Skin epidermis (tissue), 12 donors: Measurements from ENCODE around the gene CDK12.
A peak's percentile ranks its signal among the peaks of the same experiment; 100 is the strongest.
"Not testable (repeated sequence)": the region's sequence is repeated elsewhere in the genome, so short reads cannot be mapped to it uniquely, and the experiment has no call there.

Experiments
- H3K27ac ChIP-seq, 21 experiments: fragments of 200-600 bp; sonication (generic) in 11 of 21; one replicate each; pipeline ENCODE4 v1.5.0; 2020; ENCODE audit warnings: mild to moderate bottlenecking in 3 of 21, inconsistent platforms in 2 of 21, moderate library complexity in 2 of 21
- H3K4me3 ChIP-seq, 7 experiments: fragments of 200-600 bp; sonication (generic) in 2 of 7; one replicate each; pipeline ENCODE4 v1.5.0; 2020; ENCODE audit warnings: inconsistent platforms in 2 of 7, mild to moderate bottlenecking in 2 of 7, moderate library complexity in 1 of 7

The CDK12 gene

DNA sequence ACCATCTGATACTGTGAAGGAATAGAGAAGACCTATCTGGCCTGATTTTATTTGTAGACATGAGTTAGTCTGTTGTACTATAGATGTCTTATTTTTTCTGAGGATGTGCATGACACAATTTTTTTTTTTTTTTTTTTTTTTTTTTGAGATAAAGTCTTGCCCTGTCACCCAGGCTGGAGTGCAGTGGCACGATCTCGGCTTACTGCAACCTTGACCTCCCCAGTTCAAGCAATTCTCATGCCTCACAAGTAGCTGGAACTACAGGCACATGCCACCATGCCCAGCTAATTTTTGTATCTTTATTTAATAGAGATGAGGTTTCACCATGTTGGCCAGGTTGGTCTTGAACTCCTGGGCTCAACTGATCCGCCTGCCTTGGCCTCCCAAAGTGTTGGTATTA is 26.2 kb downstream of the CDK12 start:
- H3K4me3 ChIP-seq, H3K27ac ChIP-seq: not testable (repeated sequence)

DNA sequence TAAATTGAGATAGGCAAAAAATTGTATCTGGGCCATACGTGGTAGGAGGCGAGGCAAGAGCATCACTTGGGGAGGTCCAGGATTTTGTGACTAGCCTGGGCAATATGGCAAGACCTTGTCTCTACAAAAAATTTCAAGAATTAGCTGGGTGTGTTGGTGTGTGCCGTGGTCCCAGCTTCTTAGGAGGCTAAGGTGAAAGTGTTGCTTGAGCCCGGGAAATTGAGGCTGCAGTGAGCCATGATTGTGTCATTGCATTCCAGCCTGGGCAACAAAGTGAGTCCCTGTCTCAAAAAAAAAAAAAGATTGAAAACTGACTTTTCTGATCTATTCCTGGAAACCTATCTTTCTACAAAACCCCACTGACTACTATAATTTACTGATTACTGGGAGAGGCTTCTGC is 26.7 kb downstream of the CDK12 start:
- Histone ChIP-seq H3K27ac (no peak overlapping the region), H3K4me3 (no peak overlapping the region)

DNA sequence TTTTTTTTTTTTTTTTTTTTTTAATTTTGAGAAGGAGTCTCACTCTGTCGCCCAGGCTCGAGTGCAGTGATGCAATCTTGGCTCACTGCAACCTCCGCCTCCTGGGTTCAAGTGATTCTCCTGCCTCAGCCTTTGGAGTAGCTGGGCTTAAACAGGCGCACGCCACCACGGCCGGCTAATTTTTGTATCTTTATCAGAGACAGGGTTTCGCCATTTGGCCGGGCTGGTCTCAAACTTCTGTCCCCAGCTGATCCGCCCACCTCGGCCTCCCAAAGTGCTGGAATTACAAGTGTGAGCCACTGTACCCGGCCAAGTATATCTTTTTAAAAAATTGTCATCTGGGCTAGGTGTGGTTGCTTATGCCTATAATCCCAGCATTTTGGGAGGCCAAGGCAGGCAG is 35.6 kb downstream of the CDK12 start:
- H3K4me3 ChIP-seq, H3K27ac ChIP-seq: not testable (repeated sequence)

DNA sequence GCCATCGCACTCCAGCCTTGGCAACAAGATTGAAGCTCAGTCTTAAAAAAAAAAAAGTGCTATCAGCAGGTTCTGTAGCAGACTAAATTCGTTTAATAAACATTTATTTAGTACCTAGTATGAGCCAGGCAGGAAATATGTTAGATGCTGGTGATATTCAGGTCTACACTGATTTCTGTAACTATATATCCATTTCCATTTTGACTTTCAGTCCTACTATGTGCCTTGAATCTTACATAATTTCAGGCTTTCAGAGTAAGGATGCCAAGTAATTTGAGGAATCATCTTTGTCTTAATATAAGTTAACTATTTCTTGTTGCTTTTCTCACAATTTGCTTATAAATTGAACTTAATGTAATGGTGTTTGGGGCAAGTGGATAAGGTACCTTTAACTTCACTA is 46.2 kb downstream of the CDK12 start:
- no peak overlapping the region for H3K27ac ChIP-seq
- H3K4me3 ChIP-seq = no peak overlapping the region

DNA sequence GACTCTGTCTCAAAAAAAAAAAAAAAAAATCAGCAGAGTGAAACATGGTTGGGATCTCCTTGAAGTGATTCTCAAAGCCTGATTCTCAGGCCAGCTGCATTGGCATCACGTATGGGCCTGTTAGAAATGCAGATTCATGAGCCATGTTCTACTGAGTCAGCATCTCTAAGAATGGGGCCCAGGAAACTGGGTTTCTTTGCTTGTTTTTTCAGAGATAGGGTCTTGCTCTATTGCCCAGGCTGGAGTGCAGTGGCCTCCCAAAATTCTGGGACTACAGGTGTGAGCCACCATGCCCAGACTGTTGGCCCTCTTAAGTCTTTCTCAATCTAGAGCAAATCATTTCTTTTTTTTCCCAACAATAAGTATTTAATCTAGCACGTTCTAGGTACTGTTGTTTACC is 47.7 kb downstream of the CDK12 start:
- Histone ChIP-seq H3K4me3 (no peak overlapping the region), H3K27ac (no peak overlapping the region)

DNA sequence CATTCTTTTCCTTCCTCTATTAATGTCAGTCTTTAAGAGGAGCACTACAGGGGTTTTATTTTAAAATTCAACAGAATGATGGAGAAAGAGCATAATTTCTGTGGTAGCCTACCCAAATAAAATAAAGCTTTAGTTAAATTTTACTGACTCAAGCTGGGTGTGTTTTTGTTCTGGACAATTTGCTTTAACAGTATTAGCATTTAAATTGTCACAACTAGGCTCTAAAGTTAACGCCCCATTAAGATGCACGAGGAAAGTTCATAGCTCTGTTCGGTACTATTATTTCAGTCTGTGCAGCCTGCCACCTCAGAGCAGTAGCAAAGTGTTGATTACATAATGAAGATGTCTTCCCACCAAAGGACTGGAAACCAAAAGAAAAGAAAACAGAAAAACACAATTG is 52.0 kb downstream of the CDK12 start:
- Histone ChIP-seq H3K27ac (no peak overlapping the region), H3K4me3 (no peak overlapping the region)

DNA sequence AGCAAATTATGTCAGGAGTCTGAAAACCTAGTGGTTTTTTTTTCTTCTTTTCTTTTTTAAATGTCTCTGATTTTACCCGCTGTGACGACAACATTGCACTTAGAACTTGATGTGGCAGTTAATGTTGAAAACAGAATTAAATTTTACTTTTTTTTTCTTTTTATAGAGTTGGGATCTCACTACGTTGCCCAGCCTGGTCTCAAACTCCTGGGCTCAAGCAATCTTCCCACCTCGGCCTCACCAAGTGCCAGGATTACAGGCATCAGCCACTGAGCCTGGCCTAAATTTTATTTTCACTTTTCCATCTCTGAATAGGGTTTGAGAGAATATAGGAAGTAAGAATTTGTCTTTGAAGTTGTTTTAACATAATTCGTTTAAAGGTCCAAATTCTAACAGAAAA is 52.6 kb downstream of the CDK12 start:
- no peak overlapping the region for H3K27ac ChIP-seq
- no peak overlapping the region for H3K4me3 ChIP-seq

DNA sequence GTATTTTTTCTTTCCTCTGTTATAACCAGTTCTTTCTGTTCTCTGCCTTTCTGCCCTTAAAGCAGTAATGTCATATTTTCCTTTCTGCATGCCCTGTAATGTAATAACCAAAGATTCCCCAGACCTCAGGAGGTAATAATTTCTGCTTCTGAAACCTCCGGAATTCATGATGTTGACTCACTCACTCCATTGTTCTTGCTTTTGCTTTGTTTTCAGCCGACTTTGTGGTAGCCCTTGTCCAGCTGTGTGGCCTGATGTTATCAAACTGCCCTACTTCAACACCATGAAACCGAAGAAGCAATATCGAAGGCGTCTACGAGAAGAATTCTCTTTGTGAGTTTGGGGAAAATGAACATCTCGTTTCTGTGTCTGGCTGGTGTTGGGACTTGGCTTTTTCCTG is 55.9 kb downstream of the CDK12 start:
- no peak overlapping the region for H3K4me3 ChIP-seq

DNA sequence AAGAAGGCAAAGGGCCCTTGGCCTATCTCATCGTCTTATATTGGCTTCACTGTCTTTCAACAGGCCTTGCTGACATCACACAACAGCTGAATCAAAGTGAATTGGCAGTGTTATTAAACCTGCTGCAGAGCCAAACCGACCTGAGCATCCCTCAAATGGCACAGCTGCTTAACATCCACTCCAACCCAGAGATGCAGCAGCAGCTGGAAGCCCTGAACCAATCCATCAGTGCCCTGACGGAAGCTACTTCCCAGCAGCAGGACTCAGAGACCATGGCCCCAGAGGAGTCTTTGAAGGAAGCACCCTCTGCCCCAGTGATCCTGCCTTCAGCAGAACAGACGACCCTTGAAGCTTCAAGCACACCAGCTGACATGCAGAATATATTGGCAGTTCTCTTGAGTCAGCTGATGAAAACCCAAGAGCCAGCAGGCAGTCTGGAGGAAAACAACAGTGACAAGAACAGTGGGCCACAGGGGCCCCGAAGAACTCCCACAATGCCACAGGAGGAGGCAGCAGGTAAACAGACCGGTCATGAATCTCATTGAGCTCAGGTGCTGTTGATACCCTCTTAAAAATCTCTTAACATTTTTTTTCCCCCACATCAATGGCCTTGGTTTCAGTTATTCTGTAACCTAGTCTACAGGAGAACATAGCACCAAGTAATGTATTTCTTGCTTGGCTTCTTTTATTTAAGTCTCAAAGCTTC is 64.7 kb downstream of the CDK12 start:
- Histone ChIP-seq H3K4me3 (no peak overlapping the region), H3K27ac (no peak overlapping the region)

More for the DNA sequence above, 55.9 kb downstream of the CDK12 start:
- no peak overlapping the region for H3K27ac ChIP-seq

DNA sequence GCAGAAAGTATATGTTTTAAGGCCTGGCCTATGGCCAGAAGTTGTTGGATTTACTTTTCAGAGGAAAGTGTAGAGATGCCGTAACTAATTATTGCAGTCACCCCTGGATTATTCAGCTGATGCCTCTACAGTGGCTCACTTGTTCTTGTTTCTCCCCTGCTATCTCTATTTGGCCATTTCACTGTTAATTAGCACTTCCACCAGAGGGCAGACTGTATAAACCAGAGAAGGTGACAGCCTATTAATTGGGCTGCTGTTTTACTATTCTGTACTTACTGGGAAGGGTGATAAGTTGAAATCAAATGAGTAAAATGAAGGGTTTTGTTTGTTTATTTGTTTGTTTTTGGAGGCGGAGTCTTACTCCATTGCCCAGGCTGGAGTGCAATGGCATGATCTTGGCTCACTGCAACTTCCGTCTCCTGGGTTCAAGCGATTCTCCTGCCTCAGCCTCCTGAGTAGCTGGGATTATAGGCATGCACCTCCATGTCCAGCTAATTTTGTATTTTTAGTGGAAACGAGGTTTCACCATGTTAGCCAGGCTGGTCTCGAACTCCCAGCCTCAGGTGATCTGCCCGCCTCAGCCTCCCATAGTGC is 66.0 kb downstream of the CDK12 start:
- no peak overlapping the region for H3K27ac ChIP-seq

DNA sequence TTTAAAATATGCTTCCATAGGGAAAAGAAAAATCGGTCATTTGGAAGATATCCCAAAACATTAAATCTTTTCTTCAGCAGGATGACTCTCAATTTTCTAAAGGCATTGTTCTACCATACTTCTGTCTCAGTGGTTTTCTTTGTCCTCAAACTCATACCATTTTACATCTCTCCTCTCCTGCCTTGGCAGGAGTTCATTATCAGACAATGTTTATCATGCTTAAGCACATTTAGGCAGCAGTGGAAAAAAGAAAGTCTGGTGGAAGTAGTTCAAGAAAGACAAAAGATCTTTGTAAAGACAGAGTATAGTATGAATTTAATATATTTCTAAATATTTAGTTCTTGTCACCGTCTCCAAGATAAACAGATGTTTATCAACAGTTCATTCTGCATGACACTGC is 68.2 kb downstream of the CDK12 start:
- H3K27ac ChIP-seq = no peak overlapping the region
- no peak overlapping the region for H3K4me3 ChIP-seq

More for the DNA sequence above, 66.0 kb downstream of the CDK12 start:
- H3K4me3 ChIP-seq = no peak overlapping the region

DNA sequence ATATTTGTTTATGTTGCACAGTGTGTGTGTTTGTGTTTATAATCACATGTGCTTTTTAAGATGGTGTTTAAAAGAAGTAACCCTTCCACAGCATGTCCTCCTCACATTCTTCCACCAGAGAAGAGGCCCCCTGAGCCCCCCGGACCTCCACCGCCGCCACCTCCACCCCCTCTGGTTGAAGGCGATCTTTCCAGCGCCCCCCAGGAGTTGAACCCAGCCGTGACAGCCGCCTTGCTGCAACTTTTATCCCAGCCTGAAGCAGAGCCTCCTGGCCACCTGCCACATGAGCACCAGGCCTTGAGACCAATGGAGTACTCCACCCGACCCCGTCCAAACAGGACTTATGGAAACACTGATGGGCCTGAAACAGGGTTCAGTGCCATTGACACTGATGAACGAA is 69.2 kb downstream of the CDK12 start:
- no peak overlapping the region for H3K27ac ChIP-seq
- H3K4me3 ChIP-seq = no peak overlapping the region

DNA sequence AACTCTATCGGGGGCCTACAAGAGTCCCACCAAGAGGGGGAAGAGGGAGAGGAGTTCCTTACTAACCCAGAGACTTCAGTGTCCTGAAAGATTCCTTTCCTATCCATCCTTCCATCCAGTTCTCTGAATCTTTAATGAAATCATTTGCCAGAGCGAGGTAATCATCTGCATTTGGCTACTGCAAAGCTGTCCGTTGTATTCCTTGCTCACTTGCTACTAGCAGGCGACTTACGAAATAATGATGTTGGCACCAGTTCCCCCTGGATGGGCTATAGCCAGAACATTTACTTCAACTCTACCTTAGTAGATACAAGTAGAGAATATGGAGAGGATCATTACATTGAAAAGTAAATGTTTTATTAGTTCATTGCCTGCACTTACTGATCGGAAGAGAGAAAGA is 70.0 kb downstream of the CDK12 start:
- Histone ChIP-seq H3K4me3 (no peak overlapping the region), H3K27ac (peak overlapping the region in 2 of 21 experiments; percentile 4)

DNA sequence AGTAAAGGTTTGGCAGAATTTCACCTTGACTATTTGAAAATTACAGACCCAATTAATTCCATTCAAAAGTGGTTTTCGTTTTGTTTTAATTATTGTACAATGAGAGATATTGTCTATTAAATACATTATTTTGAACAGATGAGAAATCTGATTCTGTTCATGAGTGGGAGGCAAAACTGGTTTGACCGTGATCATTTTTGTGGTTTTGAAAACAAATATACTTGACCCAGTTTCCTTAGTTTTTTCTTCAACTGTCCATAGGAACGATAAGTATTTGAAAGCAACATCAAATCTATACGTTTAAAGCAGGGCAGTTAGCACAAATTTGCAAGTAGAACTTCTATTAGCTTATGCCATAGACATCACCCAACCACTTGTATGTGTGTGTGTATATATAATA is 72.6 kb downstream of the CDK12 start:
- H3K27ac ChIP-seq = no peak overlapping the region

DNA sequence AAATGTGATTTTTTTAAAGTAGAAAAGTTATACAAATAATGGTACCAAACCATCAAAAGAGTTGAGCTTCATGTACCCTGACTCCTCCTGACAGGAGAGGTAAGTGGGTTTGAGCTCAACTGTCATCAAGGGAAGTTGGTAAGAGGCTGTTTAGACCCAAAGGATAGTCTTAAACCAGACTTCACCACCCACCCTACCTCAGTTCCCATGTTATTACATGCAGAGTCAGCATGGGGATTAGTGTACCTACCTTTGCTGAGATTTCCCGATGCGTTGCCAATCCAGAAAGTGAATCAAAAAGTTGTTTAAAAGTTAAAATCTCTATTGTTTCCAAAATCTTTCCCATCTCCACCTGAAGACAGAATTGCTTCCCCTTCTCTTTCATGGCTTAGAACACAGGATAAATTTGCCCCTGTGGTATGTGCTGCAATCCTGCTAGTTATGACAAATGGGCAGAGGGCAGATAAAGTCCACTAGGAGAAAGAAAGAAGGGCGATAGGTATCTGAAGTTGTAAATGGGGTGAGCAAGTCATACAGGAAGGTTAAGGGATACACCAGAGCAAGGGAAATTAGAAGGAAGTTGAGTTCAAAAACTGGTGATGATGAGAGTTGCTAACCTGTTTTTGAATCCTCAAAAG is 73.6 kb downstream of the CDK12 start:
- Histone ChIP-seq H3K27ac (no peak overlapping the region), H3K4me3 (no peak overlapping the region)

More for the DNA sequence above, 72.6 kb downstream of the CDK12 start:
- no peak overlapping the region for H3K4me3 ChIP-seq

DNA sequence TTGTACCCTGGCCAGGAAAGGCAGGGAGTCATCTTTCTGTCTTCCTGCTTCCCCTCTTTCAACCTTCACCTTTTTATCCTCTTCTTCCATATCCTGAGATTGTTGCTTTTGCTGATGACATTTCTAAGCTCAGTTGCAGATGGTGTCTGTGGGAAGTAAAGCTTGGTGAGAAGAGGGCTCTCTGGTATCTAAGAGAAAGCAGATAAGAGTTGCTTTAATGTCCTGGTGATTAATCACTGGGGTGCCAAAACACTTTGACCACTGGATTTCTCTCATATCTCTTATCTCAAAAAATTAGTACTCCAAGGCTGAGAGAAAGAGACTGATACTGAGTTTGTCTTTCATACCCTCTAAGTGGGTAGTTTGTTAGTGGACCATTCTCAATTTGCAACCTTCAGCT is 75.2 kb downstream of the CDK12 start:
- Histone ChIP-seq H3K4me3 (no peak overlapping the region), H3K27ac (no peak overlapping the region)

DNA sequence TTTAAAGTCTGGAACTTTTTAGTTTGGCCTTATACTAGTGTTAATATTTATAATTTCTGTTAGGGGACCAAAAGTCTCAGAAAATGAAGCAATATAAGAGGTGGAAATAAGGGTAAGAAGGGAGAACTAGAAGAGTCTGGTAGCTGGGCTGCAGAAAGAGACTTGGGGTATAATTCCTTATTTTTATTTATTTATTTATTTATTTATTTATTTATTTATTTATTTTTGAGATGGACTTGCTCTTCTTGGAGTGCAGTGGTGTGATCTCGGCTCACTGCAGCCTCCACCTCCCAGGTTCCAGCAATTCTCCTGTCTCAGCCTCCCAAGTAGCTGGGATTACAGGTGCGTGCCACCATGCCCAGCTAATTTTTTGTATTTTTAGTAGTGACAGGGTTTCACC is 76.1 kb downstream of the CDK12 start:
- not testable (repeated sequence) for H3K27ac ChIP-seq, H3K4me3 ChIP-seq

DNA sequence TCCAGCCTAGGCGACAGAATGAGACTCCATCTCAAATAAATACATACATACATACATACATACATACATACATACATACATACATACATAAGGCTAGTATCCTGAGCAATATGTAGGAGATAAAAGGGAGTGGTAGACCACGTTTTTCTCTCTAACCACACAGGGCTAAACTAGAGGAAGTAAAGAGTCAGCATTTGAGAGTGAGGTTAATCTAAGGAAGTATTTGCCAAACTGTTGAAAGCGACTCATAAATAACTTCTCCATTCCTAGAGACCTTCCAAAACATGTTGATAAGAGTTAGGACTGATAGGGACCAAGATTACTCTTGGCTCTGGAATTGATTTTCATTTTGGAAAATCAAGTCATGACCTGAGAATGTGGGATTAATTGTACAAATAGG is 77.6 kb downstream of the CDK12 start:
- H3K27ac ChIP-seq = no peak overlapping the region

DNA sequence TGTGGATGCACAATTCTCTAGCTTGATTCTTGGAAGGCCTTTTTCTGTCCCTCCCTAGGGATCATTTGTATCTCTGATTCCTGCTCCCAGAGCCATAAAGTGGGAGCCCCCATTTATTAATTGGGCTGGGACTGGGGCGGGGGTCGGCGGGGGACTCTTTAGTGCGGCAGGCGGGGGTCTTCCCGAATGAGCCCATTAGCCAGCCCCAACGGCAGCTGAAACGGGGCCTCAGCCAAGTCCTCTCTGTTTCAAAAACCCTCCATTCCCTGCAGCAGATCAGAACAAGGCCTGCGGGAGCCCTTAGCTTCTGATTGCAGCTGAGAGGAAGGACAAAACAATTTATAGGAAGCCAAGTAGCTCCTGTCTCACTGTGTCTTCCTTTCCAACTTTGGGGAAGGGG is 79.3 kb downstream of the CDK12 start:
- no peak overlapping the region for H3K27ac ChIP-seq
- H3K4me3 ChIP-seq = no peak overlapping the region

More for the DNA sequence above, 77.6 kb downstream of the CDK12 start:
- no peak overlapping the region for H3K4me3 ChIP-seq

DNA sequence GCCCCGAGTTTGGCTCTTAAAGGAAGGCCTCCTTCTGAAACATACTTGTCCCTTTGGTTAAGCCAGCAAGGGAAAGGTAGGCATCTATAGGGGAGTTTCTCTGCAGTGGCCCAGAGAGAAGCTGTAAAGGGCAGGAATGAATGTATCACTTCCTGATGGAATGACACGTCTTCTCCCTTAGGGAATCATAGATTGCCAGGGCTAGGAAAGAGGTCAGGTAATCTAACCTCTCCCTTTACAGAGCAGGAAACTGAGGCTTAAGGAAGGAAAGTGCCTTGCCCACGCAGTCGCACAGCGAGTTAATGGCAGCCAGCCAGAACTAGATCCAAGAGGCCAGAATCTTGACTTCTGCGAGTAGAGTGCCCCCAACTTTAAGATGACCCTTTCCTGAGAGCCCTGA is 80.4 kb downstream of the CDK12 start:
- H3K4me3 ChIP-seq = no peak overlapping the region
- H3K27ac ChIP-seq = no peak overlapping the region

DNA sequence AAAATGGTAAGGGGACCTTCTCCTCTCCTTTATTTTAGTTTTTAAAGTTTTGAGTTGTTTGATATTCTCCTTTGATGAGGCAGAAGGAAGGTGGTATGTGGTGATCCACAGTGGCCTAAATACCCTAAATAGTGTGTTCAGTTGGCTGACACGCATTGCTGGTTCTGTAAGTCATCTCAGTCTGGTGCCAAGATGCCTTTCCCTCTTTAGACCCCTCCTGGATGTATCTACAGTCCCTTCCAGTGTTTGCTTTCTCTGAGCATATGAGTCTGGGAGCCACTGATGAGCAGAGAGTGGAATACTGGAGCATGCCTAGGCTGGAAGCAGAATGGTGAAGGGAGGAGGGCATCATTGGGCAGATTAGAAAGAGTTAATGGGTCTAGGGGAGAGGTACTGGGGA is 81.9 kb downstream of the CDK12 start:
- H3K4me3 ChIP-seq = no peak overlapping the region
- H3K27ac ChIP-seq = no peak overlapping the region
